ENCODE results near the gene VWA2. TPM values are rescaled to one million over a fixed set of nuclear protein-coding genes. Genes with fewer than 3 reads are reported as not detected.

VWA2 gene
- total RNA-seq, 1 experiment from 2014 or later = 1.6 TPM

GRCh38 chr10:114307731-114308130 lies 68.7 kb downstream of the VWA2 start:
- H3K36me3 Mint-ChIP-seq (ENCODE audit: insufficient read depth in 1 of 3, low read depth in 3 of 3) = no peaks in the 10 kb centered on the region
- H3K27ac ChIP-seq (ENCODE audit: insufficient read length, low read depth, low read length) = no peak overlapping the region

More at GRCh38 chr10:114307731-114308130, 68.7 kb downstream of the VWA2 start:
- no peaks in the 10 kb centered on the region for H3K9me3 ChIP-seq (ENCODE audit: control insufficient read depth, low read depth, low read length)
- no peaks in the 10 kb centered on the region for H3K79me1 ChIP-seq (ENCODE audit: insufficient read depth, low read depth, low read length, poor library complexity, severe bottlenecking)
- no peak overlapping the region for H3K4me3 Mint-ChIP-seq
- TF ChIP-seq, protein P1, sequence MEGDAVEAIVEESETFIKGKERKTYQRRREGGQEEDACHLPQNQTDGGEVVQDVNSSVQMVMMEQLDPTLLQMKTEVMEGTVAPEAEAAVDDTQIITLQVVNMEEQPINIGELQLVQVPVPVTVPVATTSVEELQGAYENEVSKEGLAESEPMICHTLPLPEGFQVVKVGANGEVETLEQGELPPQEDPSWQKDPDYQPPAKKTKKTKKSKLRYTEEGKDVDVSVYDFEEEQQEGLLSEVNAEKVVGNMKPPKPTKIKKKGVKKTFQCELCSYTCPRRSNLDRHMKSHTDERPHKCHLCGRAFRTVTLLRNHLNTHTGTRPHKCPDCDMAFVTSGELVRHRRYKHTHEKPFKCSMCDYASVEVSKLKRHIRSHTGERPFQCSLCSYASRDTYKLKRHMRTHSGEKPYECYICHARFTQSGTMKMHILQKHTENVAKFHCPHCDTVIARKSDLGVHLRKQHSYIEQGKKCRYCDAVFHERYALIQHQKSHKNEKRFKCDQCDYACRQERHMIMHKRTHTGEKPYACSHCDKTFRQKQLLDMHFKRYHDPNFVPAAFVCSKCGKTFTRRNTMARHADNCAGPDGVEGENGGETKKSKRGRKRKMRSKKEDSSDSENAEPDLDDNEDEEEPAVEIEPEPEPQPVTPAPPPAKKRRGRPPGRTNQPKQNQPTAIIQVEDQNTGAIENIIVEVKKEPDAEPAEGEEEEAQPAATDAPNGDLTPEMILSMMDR (conservative IDR thresholded peaks at IDR 0.05) = no peak
- no peaks in the 10 kb centered on the region for H3K79me2 ChIP-seq (ENCODE audit: insufficient read depth, low read length)
- no peak overlapping the region for H3K56ac ChIP-seq (ENCODE audit: insufficient read length, low read depth, low read length)
- WGBS (ENCODE audit: extremely low coverage, insufficient read length, low lambda C conversion rate) = no CpG with 5 or more reads among the region's 10 CpGs
- no peak overlapping the region for H3K18ac ChIP-seq (ENCODE audit: insufficient read length, low read depth, low read length)
- peaks cover 13% of the 10 kb centered on the region for H3K27me3 Mint-ChIP-seq (ENCODE audit: low read depth)
- no peak overlapping the region for H2AK5ac ChIP-seq (ENCODE audit: insufficient read length, low read length)
- no peaks in the 10 kb centered on the region for H3K9me3 Mint-ChIP-seq
- no peak overlapping the region for H2BK120ac ChIP-seq (ENCODE audit: low read depth, low read length, poor library complexity, severe bottlenecking)
- H3T11ph ChIP-seq (ENCODE audit: low read length) = no peak overlapping the region
- no peak overlapping the region for H4K8ac ChIP-seq (replicated peaks; ENCODE audit: insufficient read length, low read depth, low read length)
- H4K91ac ChIP-seq (ENCODE audit: insufficient read length, low read depth, low read length) = no peak overlapping the region
- H3K14ac ChIP-seq (ENCODE audit: insufficient read depth, low read length) = no peak overlapping the region
- H3K4me1 ChIP-seq (ENCODE audit: insufficient read depth, low read length) = no peaks in the 10 kb centered on the region; the same call in 1 of the 2 replicates
- no peak overlapping the region for H2BK20ac ChIP-seq (ENCODE audit: low read depth, low read length, poor library complexity, severe bottlenecking)
- H2BK5ac ChIP-seq (ENCODE audit: insufficient read length, low read length) = no peak overlapping the region
- H4K5ac ChIP-seq (ENCODE audit: insufficient read length, low read depth, low read length) = no peak overlapping the region
- no peaks in the 10 kb centered on the region for H4K20me1 ChIP-seq (ENCODE audit: control insufficient read depth, insufficient read depth, insufficient read length)
- H3K4me1 Mint-ChIP-seq = peaks cover 8% of the 10 kb centered on the region in 2 experiments
- peaks cover 6% of the 10 kb centered on the region for H3K23me2 ChIP-seq (ENCODE audit: insufficient read length, low read depth, low read length, poor library complexity, severe bottlenecking)
- H3K23ac ChIP-seq (ENCODE audit: insufficient read length, low read depth, low read length) = no peak overlapping the region
- no peak overlapping the region for H3K4ac ChIP-seq (ENCODE audit: low read depth, low read length)
- H3K9ac ChIP-seq (ENCODE audit: extremely low read depth, insufficient read length, low read length) = no peak overlapping the region
- H2AFZ ChIP-seq (ENCODE audit: low read length) = no peak overlapping the region
- no peak overlapping the region for H3K27ac Mint-ChIP-seq
- no peak overlapping the region for H2BK15ac ChIP-seq (ENCODE audit: low read depth, low read length)
- no peak overlapping the region for H3K4me2 ChIP-seq (ENCODE audit: insufficient read depth, insufficient read length, low read length)
- H2BK12ac ChIP-seq (ENCODE audit: insufficient read length, low read depth, low read length) = no peak overlapping the region
- no peak for DNase-seq
- no peaks in the 10 kb centered on the region for H3K27me3 ChIP-seq (ENCODE audit: insufficient read depth, low read length)
